ENCODE results near the gene SH3PXD2A. TPM values are rescaled to one million over a fixed set of nuclear protein-coding genes. Genes with fewer than 3 reads are reported as not detected.

The SH3PXD2A gene
- total and polyA plus RNA-seq, 2 experiments from 2014 or later = 1.8 to 5.0 TPM

- no peak overlapping the region for H3K4me3 ChIP-seq
- no peak for ATAC-seq
Measured at GRCh38 chr10:103849880-103850571, 5.3 kb downstream of the SH3PXD2A start.

More at GRCh38 chr10:103849880-103850571, 5.3 kb downstream of the SH3PXD2A start:
- Histone ChIP-seq H3K27ac (ENCODE audit: low read depth) (no peak overlapping the region), H3K4me1 (ENCODE audit: insufficient read depth) (peaks cover 26% of the 10 kb centered on the region), H2AFZ (no peak overlapping the region), H3K27me3 (ENCODE audit: insufficient read depth) (peaks cover 24% of the 10 kb centered on the region), H3K4me2 (no peak overlapping the region), H3K36me3 (ENCODE audit: insufficient read depth) (no peaks in the 10 kb centered on the region), H4K20me1 (replicated peaks; ENCODE audit: insufficient read depth) (peaks cover 9% of the 10 kb centered on the region; the same call in 1 of the 2 replicates), H3K79me2 (replicated peaks; ENCODE audit: insufficient read depth) (no peaks in the 10 kb centered on the region), H3F3A (replicated peaks; ENCODE audit: low read depth) (no peaks in the 10 kb centered on the region; the same call in 1 of the 2 replicates), H3K9me2 (ENCODE audit: insufficient read depth) (no peaks in the 10 kb centered on the region)
- Mint-ChIP-seq H3K4me1 (peaks cover 36% of the 10 kb centered on the region), H3K9me3 (no peaks in the 10 kb centered on the region), H3K27ac (no peak overlapping the region), H3K4me3 (no peak overlapping the region), H3K27me3 (ENCODE audit: insufficient read depth, low read depth, poor library complexity) (peaks cover 27% of the 10 kb centered on the region), H3K36me3 (ENCODE audit: low read depth) (no peaks in the 10 kb centered on the region)
- DNase-seq (ENCODE audit: low spot score) = no peak
- TF ChIP-seq ZNF114 (CRISPR knock-in tag; IDR thresholded peaks at IDR 0.05) = no peak
- TF ChIP-seq EZH2 (IDR thresholded peaks at IDR 0.05; ENCODE audit: low read depth, unreplicated experiment) = no peak
- TF ChIP-seq JUNB (IDR thresholded peaks at IDR 0.05; ENCODE audit: unreplicated experiment) = no peak
- no peak for TF ChIP-seq REST (IDR thresholded peaks at IDR 0.05; ENCODE audit: unreplicated experiment)
- no peak for TF ChIP-seq POLR2AphosphoS5 (IDR thresholded peaks at IDR 0.05; ENCODE audit: low read depth)
- no peak for TF ChIP-seq ZNF462 (CRISPR knock-in tag; IDR thresholded peaks at IDR 0.05)
- no peak for TF ChIP-seq NANOG (IDR thresholded peaks at IDR 0.05; ENCODE audit: borderline replicate concordance)
- TF ChIP-seq CREB1 (CRISPR knock-in tag; IDR thresholded peaks at IDR 0.05; ENCODE audit: low read depth) = no peak
- TF ChIP-seq EZH2phosphoT487 (IDR thresholded peaks at IDR 0.05; ENCODE audit: unreplicated experiment) = no peak
- TF ChIP-seq STAT1 (IDR thresholded peaks at IDR 0.05; ENCODE audit: unreplicated experiment) = no peak
- no peak for TF ChIP-seq ZNF331 (CRISPR knock-in tag; IDR thresholded peaks at IDR 0.05; ENCODE audit: low read depth)
- no peak for TF ChIP-seq ETS1 (IDR thresholded peaks at IDR 0.05)
